Right lobe of liver (tissue), 6 donors: ENCODE results near the gene B4GALT6. TPM values are rescaled to one million over a fixed set of nuclear protein-coding genes. Genes with fewer than 3 reads are reported as not detected.
A peak's percentile ranks its signal among the peaks of the same experiment; 100 is the strongest.

ENCODE experiments used
- ATAC-seq, 4 donors: fragments of 200-7000 bp; cut with Tn5 transposase; one replicate each; pipeline ENCODE4 v1.9.1; 2020; ENCODE audit warnings: mild to moderate bottlenecking in 4 of 4, moderate library complexity in 4 of 4
- DNase-seq, 3 donors: peaks; one replicate each; pipeline ENCODE4 v3.0.0-alpha.2; 2020
- H3K27ac ChIP-seq, 3 donors: fragments of 200-600 bp; one replicate each; pipeline ENCODE4 v1.8.0; 2022
- H3K27me3 ChIP-seq, 2 donors: fragments of 200-600 bp; one replicate each; pipeline ENCODE4 v1.8.0; 2022
- H3K36me3 ChIP-seq, 4 donors: fragments of 200-600 bp; sonication (generic) in 1 of 4; one replicate each; pipeline versions ENCODE4 v1.5.1 to v1.8.0; 2017 to 2022; ENCODE audit warnings: control low read depth in 1 of 4
- H3K4me1 ChIP-seq, 4 donors: fragments of 200-600 bp; sonication (generic) in 1 of 4; one replicate each; pipeline versions ENCODE4 v1.5.1 to v1.8.0; 2017 to 2022; ENCODE audit warnings: control low read depth in 1 of 4
- H3K4me3 ChIP-seq, 3 donors: fragments of 200-600 bp; one replicate each; pipeline ENCODE4 v1.8.0; 2022
- H3K9me3 ChIP-seq, 4 donors: fragments of 200-600 bp; sonication (generic) in 1 of 4; one replicate each; pipeline versions ENCODE4 v1.5.1 to v1.8.0; 2017 to 2022; ENCODE audit warnings: control low read depth in 1 of 4
- POLR2A ChIP-seq: fragments of 450-650 bp; IDR thresholded peaks from one replicate; pipeline ENCODE4 v1.6.1; 2017; ENCODE audit warnings: antibody characterized with exemption, mild to moderate bottlenecking
- WGBS: methylation state at CpG from one replicate; pipeline ENCODE4 v1.1.6; 2018; ENCODE audit warnings: low coverage, low lambda C conversion rate; ENCODE audit not compliant: insufficient coverage; ENCODE audit errors: missing lambda C conversion rate; 5-methylcytosine and 5-hydroxymethylcytosine counted together
- intact Hi-C, 2 donors: fragments of 100-400 bp; cut with DNase I; formaldehyde crosslinking; loops; one replicate each; pipeline versions ENCODE4 v1.11.2 to v1.14.1; 2022
- total RNA-seq, 6 experiments: library from RNA; depleted of rRNA in 2 of 6; stranded (reverse); fragments of >200 nt in 2 of 6; fragmentation: NEBNext Ultra II Directional in 3 of 6; extraction: Animal tissue kit (Norgen Biotek cat#: 25700) in 3 of 6; gene quantifications; one replicate each; pipeline versions ENCODE4 v1.1.0 to v1.2.4, GENCODE V29; 2016 to 2023
- TF ChIP-seq, protein P1 (sequence below), 4 donors: fragments of 200-600 bp in 3 of 4; fragments of 450-650 bp in 1 of 4; IDR thresholded peaks; one replicate each; pipeline versions ENCODE4 v1.5.1 to v1.8.0; 2016 to 2022; ENCODE audit warnings: antibody characterized with exemption in 4 of 4, mild to moderate bottlenecking in 2 of 4
- donor health status: DM: no; HTN: yes; CAD: no.
- donor health status: DM: no; HTN: no; CAD: no.
- donor health status: DM: no; HTN: no; CAD: no.
- donor health status: DM: no; HTN: yes; CAD: no.
- donor health status: DM: no; HTN: yes; CAD: no.

The B4GALT6 gene
- total RNA-seq, 6 experiments from 2014 or later = 1.7 to 4.8 (median 2.0) TPM

DNA sequence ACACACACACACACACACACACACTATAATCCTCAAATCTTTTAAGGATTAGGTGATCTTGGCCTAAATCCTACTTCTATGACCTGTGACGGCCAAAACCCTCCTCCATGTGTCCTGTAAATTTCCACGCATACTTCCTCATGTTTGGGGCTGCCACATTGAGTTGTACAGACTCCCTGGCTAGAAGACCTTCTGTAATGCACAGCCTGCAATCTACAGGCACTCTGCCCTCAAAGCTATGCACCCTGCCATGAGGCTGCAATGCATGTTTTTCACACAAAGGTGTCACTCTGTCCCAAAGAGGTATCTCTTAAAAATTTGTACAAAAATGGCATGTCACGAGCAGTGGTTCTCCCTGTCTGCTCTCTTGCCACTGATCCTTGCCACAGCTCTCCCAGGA is 26.4 kb upstream of the B4GALT6 start:
- ATAC-seq (peak in 3 of 4 donors; percentile 56 to 68 (median 58)), DNase-seq (no peak)
- TF ChIP-seq POLR2A = no peak
- TF ChIP-seq, protein P1, sequence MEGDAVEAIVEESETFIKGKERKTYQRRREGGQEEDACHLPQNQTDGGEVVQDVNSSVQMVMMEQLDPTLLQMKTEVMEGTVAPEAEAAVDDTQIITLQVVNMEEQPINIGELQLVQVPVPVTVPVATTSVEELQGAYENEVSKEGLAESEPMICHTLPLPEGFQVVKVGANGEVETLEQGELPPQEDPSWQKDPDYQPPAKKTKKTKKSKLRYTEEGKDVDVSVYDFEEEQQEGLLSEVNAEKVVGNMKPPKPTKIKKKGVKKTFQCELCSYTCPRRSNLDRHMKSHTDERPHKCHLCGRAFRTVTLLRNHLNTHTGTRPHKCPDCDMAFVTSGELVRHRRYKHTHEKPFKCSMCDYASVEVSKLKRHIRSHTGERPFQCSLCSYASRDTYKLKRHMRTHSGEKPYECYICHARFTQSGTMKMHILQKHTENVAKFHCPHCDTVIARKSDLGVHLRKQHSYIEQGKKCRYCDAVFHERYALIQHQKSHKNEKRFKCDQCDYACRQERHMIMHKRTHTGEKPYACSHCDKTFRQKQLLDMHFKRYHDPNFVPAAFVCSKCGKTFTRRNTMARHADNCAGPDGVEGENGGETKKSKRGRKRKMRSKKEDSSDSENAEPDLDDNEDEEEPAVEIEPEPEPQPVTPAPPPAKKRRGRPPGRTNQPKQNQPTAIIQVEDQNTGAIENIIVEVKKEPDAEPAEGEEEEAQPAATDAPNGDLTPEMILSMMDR (IDR thresholded peaks at IDR 0.05) = peak in 2 of 4 donors; percentile 10 to 13
- 56% methylated on average over 2 of the region's 3 CpGs for WGBS
- H3K4me1 ChIP-seq = peaks cover 0 to 6% (median 0%) of the 10 kb centered on the region in 4 donors
- no peaks in the 10 kb centered on the region for H3K9me3 ChIP-seq
- H3K27ac ChIP-seq = no peak overlapping the region
- H3K36me3 ChIP-seq = no peaks in the 10 kb centered on the region
- H3K27me3 ChIP-seq = no peaks in the 10 kb centered on the region
- intact Hi-C loops = loop anchor here in 1 of 2 donors (10.0 kb wide), 1 partner anchor 146 kb away; no protein-coding TSS in a partner anchor
- no peak overlapping the region for H3K4me3 ChIP-seq

DNA sequence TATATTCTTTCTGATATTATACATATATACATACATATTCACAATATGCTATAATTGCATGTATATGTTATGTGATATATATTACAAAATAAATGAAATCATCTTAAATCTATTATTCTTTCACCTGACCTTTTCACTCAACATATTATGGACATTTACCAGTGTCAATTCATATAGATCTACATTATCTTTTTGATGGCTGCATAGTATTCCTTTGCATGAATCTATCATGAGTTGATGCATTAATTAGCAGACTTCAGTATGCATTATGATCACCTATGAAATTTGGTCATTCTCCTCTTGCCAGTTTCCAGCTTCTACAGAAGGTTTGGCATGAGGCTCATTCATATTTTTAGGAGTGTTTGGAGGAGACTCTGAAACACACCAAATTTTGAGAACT is 23.4 kb upstream of the B4GALT6 start:
- TF ChIP-seq, protein P1 (IDR thresholded peaks at IDR 0.05) = no peak
- no peak for TF ChIP-seq POLR2A
- H3K27me3 ChIP-seq = no peaks in the 10 kb centered on the region
- H3K27ac ChIP-seq = no peak overlapping the region
- peaks cover 0 to 6% (median 0%) of the 10 kb centered on the region in 4 donors for H3K4me1 ChIP-seq
- DNase-seq (no peak), ATAC-seq (no peak)
- no peaks in the 10 kb centered on the region for H3K9me3 ChIP-seq
- no peak overlapping the region for H3K4me3 ChIP-seq
- intact Hi-C loops = no loop called here
- H3K36me3 ChIP-seq = no peaks in the 10 kb centered on the region

DNA sequence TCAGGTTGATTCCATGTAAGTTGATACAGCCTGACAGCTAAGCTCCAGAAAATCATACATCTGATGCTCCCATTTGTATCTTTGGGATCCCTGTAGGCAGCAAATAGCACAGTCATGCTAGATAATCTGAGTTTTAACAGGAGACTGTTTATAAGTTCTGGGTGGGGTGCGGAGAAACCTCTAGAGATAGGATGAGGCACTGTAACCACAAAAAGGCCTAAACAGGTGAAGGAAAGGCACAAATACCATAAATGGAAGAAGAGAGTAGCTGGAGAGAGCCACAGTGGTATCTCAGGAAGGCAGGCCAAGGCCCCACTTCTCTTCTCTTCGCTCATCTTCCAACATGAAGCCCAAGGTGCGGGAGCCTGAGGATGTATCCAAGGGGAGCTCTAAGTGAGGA is 18.1 kb upstream of the B4GALT6 start:
- 100% methylated on average over 1 of the region's 3 CpGs for WGBS
- intact Hi-C loops = no loop called here
- TF ChIP-seq, protein P1 (IDR thresholded peaks at IDR 0.05) = no peak
- no peak for TF ChIP-seq POLR2A
- H3K36me3 ChIP-seq = no peaks in the 10 kb centered on the region
- DNase-seq = no peak
- H3K4me3 ChIP-seq = no peak overlapping the region
- no peaks in the 10 kb centered on the region for H3K27me3 ChIP-seq
- H3K4me1 ChIP-seq = no peaks in the 10 kb centered on the region
- H3K9me3 ChIP-seq = no peaks in the 10 kb centered on the region
- no peak overlapping the region for H3K27ac ChIP-seq
- no peak for ATAC-seq

DNA sequence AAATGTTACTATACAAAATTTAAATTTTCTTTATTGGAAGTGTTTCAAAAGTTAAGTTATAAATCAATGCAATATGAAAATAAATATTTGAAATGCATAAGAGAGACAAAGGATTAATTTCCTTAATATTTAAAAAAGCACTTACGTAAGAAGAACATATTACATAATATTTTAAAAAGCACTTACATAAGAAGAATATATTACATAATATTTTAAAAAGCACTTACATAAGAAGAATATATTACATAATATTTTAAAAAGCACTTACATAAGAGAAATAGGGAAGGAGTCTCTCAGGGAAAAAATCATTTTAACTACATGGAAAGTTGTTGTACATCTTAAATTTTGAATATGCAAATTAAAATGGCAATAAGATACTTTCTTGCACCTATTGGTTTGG is 17.4 kb upstream of the B4GALT6 start:
- ATAC-seq (no peak), DNase-seq (no peak)
- Histone ChIP-seq H3K27me3 (no peaks in the 10 kb centered on the region), H3K27ac (no peak overlapping the region), H3K4me3 (no peak overlapping the region), H3K9me3 (no peaks in the 10 kb centered on the region), H3K4me1 (no peaks in the 10 kb centered on the region), H3K36me3 (no peaks in the 10 kb centered on the region)
- TF ChIP-seq, protein P1 (IDR thresholded peaks at IDR 0.05) = no peak
- TF ChIP-seq POLR2A = no peak
- intact Hi-C loops = no loop called here
- 55% methylated on average over 1 of the region's 1 CpG for WGBS

DNA sequence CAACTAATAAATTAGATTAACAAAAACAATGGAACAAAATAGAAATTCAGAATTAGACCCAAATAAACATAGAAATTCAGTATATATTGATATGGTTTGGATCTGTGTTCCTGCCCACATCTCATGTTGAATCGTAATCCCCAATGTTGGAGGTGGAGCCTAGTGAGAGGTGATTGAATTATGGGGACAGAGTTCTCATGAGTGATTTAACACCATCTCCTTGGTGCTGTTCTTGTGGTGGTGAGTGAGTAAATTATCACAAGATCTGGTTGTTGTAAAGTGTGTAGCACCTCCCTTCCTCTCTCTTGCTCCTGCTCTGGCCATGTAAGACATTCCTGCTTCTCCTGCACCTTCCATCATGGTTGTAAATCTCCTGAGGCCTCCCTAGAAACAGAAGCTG is 16.6 kb upstream of the B4GALT6 start:
- ATAC-seq = no peak
- Histone ChIP-seq H3K4me3 (no peak overlapping the region), H3K27me3 (no peaks in the 10 kb centered on the region), H3K27ac (no peak overlapping the region), H3K4me1 (no peaks in the 10 kb centered on the region), H3K36me3 (no peaks in the 10 kb centered on the region), H3K9me3 (no peaks in the 10 kb centered on the region)
- intact Hi-C loops = no loop called here
- TF ChIP-seq, protein P1 (IDR thresholded peaks at IDR 0.05) = no peak
- TF ChIP-seq POLR2A = no peak
- DNase-seq = no peak
- 86% methylated on average over 1 of the region's 1 CpG for WGBS
